Type B pancreatic cell (in vitro differentiated cells): Measurements from ENCODE around the gene PGM5. TPM values are rescaled to one million over a fixed set of nuclear protein-coding genes. Genes with fewer than 3 reads are reported as not detected.

ENCODE experiments used
- DNase-seq: peaks from one replicate; pipeline ENCODE4 v3.0.0; 2021; ENCODE audit warnings: mixed read lengths; ENCODE audit not compliant: unreplicated experiment; ENCODE audit errors: extremely low spot score
- H3K27ac Mint-ChIP-seq: 2 replicates; pipeline ENCODE4 v1.8.0; 2021; ENCODE audit warnings: mild to moderate bottlenecking, mixed read lengths
- H3K27me3 Mint-ChIP-seq: 2 replicates; pipeline ENCODE4 v1.8.0; 2021; ENCODE audit warnings: mixed read lengths
- H3K36me3 Mint-ChIP-seq: 2 replicates; pipeline ENCODE4 v1.8.0; 2021; ENCODE audit warnings: mixed read lengths
- H3K4me1 Mint-ChIP-seq: one replicate; pipeline ENCODE4 v1.8.0; 2021; ENCODE audit warnings: mixed read lengths; ENCODE audit not compliant: unreplicated experiment
- H3K4me3 Mint-ChIP-seq: 2 replicates; pipeline ENCODE4 v1.8.0; 2021; ENCODE audit warnings: mild to moderate bottlenecking, mixed read lengths
- H3K9me3 Mint-ChIP-seq: 2 replicates; pipeline ENCODE4 v1.8.0; 2021; ENCODE audit warnings: mixed read lengths
- total RNA-seq: library from RNA; stranded (reverse); gene quantifications from 2 replicates; pipeline ENCODE4 v1.2.1, GENCODE V29; 2021; ENCODE audit warnings: low replicate concordance
- TF ChIP-seq, protein P1 (sequence below): fragments of 200-600 bp; sonication (generic); conservative IDR thresholded peaks from 2 replicates; pipeline ENCODE4 v1.5.0; 2021; ENCODE audit warnings: antibody characterized with exemption, mild to moderate bottlenecking

PGM5 gene
- total RNA-seq, 1 donor from 2014 or later = 21.2 TPM

DNA sequence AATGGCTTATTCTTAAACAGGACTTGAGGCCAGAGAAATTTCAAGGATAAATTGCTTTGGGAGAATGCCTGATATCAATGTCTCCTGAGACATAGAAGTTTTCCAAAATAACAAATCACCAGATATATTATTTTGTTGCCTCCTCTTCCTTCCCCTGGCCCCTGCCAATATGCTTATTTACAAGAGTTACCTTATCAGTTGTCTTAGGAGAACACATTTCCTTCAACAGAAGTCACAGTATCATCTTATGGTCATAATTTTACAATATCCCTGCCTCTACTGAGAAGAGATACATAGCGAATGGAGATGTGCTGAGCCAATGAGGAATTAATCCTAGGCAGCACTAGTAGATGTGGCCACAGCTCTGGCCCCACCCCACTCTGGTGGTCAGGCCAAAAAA lies 141.2 kb downstream of the PGM5 start:
- no peaks in the 10 kb centered on the region for H3K9me3 Mint-ChIP-seq
- no peak overlapping the region for H3K27ac Mint-ChIP-seq
- H3K4me1 Mint-ChIP-seq = peaks cover 16% of the 10 kb centered on the region
- no peak for DNase-seq
- H3K4me3 Mint-ChIP-seq = no peak overlapping the region
- TF ChIP-seq, protein P1, sequence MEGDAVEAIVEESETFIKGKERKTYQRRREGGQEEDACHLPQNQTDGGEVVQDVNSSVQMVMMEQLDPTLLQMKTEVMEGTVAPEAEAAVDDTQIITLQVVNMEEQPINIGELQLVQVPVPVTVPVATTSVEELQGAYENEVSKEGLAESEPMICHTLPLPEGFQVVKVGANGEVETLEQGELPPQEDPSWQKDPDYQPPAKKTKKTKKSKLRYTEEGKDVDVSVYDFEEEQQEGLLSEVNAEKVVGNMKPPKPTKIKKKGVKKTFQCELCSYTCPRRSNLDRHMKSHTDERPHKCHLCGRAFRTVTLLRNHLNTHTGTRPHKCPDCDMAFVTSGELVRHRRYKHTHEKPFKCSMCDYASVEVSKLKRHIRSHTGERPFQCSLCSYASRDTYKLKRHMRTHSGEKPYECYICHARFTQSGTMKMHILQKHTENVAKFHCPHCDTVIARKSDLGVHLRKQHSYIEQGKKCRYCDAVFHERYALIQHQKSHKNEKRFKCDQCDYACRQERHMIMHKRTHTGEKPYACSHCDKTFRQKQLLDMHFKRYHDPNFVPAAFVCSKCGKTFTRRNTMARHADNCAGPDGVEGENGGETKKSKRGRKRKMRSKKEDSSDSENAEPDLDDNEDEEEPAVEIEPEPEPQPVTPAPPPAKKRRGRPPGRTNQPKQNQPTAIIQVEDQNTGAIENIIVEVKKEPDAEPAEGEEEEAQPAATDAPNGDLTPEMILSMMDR = no peak
- peaks cover 10% of the 10 kb centered on the region for H3K27me3 Mint-ChIP-seq
- H3K36me3 Mint-ChIP-seq = no peaks in the 10 kb centered on the region

DNA sequence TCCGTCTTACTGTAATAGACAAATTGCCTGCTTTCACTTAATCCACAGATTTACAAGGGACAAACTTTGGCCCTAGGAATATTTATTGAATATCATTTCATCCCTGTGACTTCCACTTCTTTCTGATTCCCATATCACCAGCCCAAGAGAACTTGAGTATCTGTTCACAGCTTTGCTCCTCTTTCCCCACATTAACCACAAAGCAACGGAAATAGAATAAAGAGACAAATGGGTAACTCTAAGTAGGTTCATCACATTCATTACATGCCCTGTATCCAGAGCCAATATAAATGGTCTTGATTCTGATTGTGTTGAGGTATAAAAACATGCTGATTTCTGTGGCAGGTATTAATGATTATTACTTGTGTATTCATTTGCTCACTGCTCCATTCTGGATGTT lies 142.4 kb downstream of the PGM5 start:
- Mint-ChIP-seq H3K27me3 (peaks cover 10% of the 10 kb centered on the region), H3K4me3 (no peak overlapping the region)
- TF ChIP-seq, protein P1 = no peak

DNA sequence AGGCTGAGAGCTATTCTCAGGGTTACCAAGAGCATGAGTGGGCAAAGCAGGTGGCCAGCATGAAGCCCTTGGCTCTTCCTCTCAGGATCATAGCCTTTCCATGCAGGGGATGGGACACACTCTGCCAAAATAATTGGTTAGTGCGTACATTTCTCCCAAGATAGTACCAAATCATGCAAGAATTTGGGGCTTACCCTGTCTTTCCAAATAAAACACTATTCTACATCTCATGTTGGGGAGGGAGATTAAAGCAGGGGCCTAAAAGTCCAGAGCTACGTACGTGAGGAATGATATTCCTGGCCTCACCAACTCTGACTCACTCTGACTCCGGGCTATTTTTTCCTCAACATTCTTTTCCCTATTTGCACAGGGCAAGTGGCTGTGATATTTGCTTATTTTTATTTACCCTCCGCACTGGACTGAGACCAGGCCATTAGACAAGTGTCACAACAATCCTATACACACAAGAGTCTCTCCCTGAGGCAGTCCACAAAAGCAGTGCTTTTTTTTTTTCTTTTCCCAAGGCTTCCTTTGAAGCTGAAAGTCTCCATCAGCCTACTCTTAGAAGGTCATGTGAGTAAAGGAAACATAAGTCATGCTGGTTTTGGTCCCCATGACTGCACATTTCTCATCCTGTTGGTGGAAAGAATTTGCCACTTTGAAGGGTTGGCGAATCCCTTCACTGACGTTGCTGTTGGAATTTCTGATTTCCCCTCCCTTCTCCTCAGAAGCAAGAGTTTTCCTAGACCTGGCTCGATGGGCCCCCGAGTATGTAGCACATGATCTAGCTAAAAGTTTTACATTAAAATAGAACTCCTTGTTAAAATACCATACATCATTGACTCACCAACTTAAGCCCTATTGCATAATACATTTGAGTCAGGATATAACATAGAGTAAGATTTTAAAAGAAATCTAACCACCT lies 144.3 kb downstream of the PGM5 start:
- peaks cover 3% of the 10 kb centered on the region for H3K27me3 Mint-ChIP-seq
- H3K27ac Mint-ChIP-seq = peak overlapping the region; percentile 5
- TF ChIP-seq, protein P1 = no peak
- no peaks in the 10 kb centered on the region for H3K9me3 Mint-ChIP-seq
- H3K36me3 Mint-ChIP-seq = no peaks in the 10 kb centered on the region
- peaks cover 13% of the 10 kb centered on the region for H3K4me1 Mint-ChIP-seq
- no peak for DNase-seq
- no peak overlapping the region for H3K4me3 Mint-ChIP-seq

More for the DNA sequence above, 142.4 kb downstream of the PGM5 start:
- Mint-ChIP-seq H3K9me3 (no peaks in the 10 kb centered on the region), H3K27ac (no peak overlapping the region), H3K36me3 (no peaks in the 10 kb centered on the region), H3K4me1 (peaks cover 13% of the 10 kb centered on the region)
- DNase-seq = no peak

DNA sequence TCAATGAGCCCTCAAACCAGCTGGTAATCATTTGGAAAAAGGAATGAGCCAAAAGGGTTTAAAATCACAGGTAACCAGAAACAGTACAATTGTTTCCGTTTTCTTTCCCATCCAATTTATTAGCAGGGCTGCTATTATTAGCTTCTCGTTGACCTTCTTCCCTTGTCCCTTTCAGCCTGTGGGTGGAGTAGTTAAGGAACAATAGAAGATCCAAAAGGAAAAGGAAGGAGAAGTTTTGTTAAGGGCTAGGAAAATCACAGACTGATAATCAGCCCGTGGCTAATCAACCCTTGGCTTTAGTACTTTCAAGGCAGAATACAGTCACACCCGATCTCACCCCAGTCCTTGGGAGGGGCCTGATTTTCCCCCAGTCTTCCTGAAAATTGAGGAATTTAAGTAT lies 145.9 kb downstream of the PGM5 start:
- H3K9me3 Mint-ChIP-seq = no peaks in the 10 kb centered on the region

DNA sequence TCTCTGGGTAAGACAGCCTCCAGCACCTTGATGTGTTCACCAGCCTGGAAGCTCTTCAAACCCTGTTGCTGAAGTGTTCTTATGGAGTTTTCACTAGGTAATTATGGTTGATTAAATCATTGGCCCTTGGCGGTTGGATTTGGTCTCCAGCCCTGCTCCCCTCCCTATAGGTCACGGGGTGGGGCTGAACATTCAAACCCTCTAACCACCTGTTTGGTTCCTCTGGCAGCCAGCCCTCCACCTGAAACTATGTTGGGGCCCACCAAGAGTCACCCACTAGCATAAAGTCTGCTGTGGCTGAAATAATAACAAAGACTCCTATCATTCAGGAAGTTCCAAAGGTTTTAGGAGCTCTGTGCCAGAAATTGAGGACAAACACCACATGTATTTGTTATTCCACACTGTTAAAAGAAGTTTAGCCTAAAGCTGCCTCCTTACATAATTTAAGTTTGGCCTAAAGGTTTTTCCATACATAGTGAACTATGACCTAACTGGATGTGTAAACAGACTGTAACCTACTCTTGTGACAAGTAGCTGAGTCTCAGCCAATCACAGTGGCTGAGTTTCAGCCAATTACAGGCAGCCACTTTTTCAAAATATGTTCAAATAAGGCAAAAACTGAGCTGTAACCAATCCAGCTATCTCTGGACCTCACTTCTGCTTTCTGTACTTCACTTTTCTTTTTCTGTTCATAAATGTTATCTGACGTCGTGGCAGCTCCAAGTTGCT lies 149.4 kb downstream of the PGM5 start:
- no peaks in the 10 kb centered on the region for H3K9me3 Mint-ChIP-seq
- H3K4me3 Mint-ChIP-seq = no peak overlapping the region
- DNase-seq = no peak
- no peaks in the 10 kb centered on the region for H3K27me3 Mint-ChIP-seq
- TF ChIP-seq, protein P1 = no peak
- peaks cover 12% of the 10 kb centered on the region for H3K4me1 Mint-ChIP-seq
- H3K36me3 Mint-ChIP-seq = no peaks in the 10 kb centered on the region
- H3K27ac Mint-ChIP-seq = no peak overlapping the region

More for the DNA sequence above, 145.9 kb downstream of the PGM5 start:
- Mint-ChIP-seq H3K4me3 (no peak overlapping the region), H3K36me3 (no peaks in the 10 kb centered on the region), H3K27ac (no peak overlapping the region), H3K27me3 (no peaks in the 10 kb centered on the region), H3K4me1 (peaks cover 13% of the 10 kb centered on the region)
- DNase-seq = no peak
- TF ChIP-seq, protein P1 = no peak
